Spleen (tissue), 11 donors: Measurements from ENCODE around the gene SMIM43. TPM values are rescaled to one million over a fixed set of nuclear protein-coding genes. Genes with fewer than 3 reads are reported as not detected.

Experiments
- DNase-seq: peaks from one replicate; pipeline ENCODE4 v3.0.0-alpha.2; 2020
- H3K27ac ChIP-seq, 8 donors: fragments of 200-600 bp; sonication (generic) in 7 of 8; 1 replicate in 4 of 8; 2 replicates in 4 of 8; pipeline versions ENCODE4 v1.5.0 to v1.8.0; 2016 to 2021; ENCODE audit warnings: inconsistent platforms in 4 of 8, mild to moderate bottlenecking in 4 of 8, moderate library complexity in 1 of 8
- H3K27me3 ChIP-seq, 7 donors: fragments of 200-600 bp; sonication (generic) in 6 of 7; replicated peaks in 1 of 7; 1 replicate in 4 of 7; 2 replicates in 3 of 7; pipeline versions ENCODE4 v1.5.0 to v1.8.0; 2016 to 2021; ENCODE audit warnings: inconsistent platforms in 3 of 7, mild to moderate bottlenecking in 1 of 7
- H3K36me3 ChIP-seq, 6 donors: fragments of 200-600 bp; sonication (generic) in 5 of 6; 1 replicate in 4 of 6; 2 replicates in 2 of 6; pipeline versions ENCODE4 v1.5.0 to v1.8.0; 2016 to 2021; ENCODE audit warnings: inconsistent platforms in 2 of 6
- H3K4me1 ChIP-seq, 6 donors: fragments of 200-600 bp; sonication (generic) in 5 of 6; 1 replicate in 3 of 6; 2 replicates in 3 of 6; pipeline versions ENCODE4 v1.5.0 to v1.8.0; 2016 to 2021; ENCODE audit warnings: inconsistent platforms in 3 of 6
- H3K4me3 ChIP-seq, 8 donors: fragments of 200-600 bp; sonication (generic) in 7 of 8; 1 replicate in 4 of 8; 2 replicates in 4 of 8; pipeline versions ENCODE4 v1.5.0 to v1.8.0; 2016 to 2021; ENCODE audit warnings: inconsistent platforms in 4 of 8, mild to moderate bottlenecking in 4 of 8, moderate library complexity in 2 of 8
- H3K9me3 ChIP-seq, 8 donors: fragments of 200-600 bp; sonication (generic) in 7 of 8; 1 replicate in 4 of 8; 2 replicates in 4 of 8; pipeline versions ENCODE4 v1.5.0 to v1.8.0; 2016 to 2021; ENCODE audit warnings: inconsistent platforms in 4 of 8
- POLR2A ChIP-seq, 3 donors: fragments of 450-650 bp; IDR thresholded peaks; one replicate each; pipeline ENCODE4 v1.5.1; 2017; ENCODE audit warnings: antibody characterized with exemption in 3 of 3, mild to moderate bottlenecking in 1 of 3
- POLR2AphosphoS5 ChIP-seq, 3 donors: sonication (generic); formaldehyde crosslinking; IDR thresholded peaks; one replicate each; pipeline ENCODE4 v1.5.1; 2017; ENCODE audit warnings: antibody characterized with exemption in 3 of 3
- WGBS, 5 donors: extraction: QIAGEN DNeasy Blood & Tissue Kit in 3 of 5; methylation state at CpG; one replicate each; pipeline versions ENCODE4 v1.1.5 to v1.1.7; 2013 to 2018; 5-methylcytosine and 5-hydroxymethylcytosine counted together
- intact Hi-C: fragments of 100-400 bp; cut with DNase I; formaldehyde crosslinking; loops from one replicate; pipeline ENCODE4 v1.15.0; 2023; ENCODE audit warnings: low total_unique reads
- polyA plus RNA-seq, 3 donors: library from polyadenylated mRNA; stranded (reverse); fragments of 200-250 nt; gene quantifications; one replicate each; pipeline ENCODE4 v1.2.1, GENCODE V29; 2013
- total RNA-seq, 7 donors: library from RNA; depleted of rRNA in 3 of 7; stranded (reverse); fragments of >200 nt in 3 of 7; fragmentation: NEBNext Ultra II Directional in 4 of 7; extraction: Animal tissue kit (Norgen Biotek cat#: 25700) in 4 of 7; gene quantifications; one replicate each; pipeline versions ENCODE4 v1.1.0 to v1.2.1, GENCODE V29; 2016 to 2021
- TF ChIP-seq, protein P1 (sequence below), 11 experiments: fragments of 200-600 bp in 7 of 11; fragments of 450-650 bp in 4 of 11; sonication (generic) in 4 of 11; IDR thresholded peaks in 8 of 11; conservative IDR thresholded peaks in 3 of 11; 1 replicate in 7 of 11; 2 replicates in 4 of 11; pipeline versions ENCODE4 v1.4.0 to v1.8.0; 2016 to 2021; ENCODE audit warnings: antibody characterized with exemption in 11 of 11, inconsistent platforms in 4 of 11, mild to moderate bottlenecking in 1 of 11
- donor health status: healthy with polysubstance abuse.
- donor health status: DM: no; HTN: no; CAD: no; lungs with moderate emphysema.
- donor health status: DM: no; HTN: no; CAD: no.
- donor health status: Bipolar disorder and iron deficiency.
- donor health status: healthy.
- donor health status: DM: no; HTN: no; CAD: no.
- donor health status: DM: yes; HTN: yes; CAD: no.

SMIM43 gene
- total and polyA plus RNA-seq, 10 donors, result 0.13 to 1.5 (median 0.34) TPM; not detected in 4

DNA sequence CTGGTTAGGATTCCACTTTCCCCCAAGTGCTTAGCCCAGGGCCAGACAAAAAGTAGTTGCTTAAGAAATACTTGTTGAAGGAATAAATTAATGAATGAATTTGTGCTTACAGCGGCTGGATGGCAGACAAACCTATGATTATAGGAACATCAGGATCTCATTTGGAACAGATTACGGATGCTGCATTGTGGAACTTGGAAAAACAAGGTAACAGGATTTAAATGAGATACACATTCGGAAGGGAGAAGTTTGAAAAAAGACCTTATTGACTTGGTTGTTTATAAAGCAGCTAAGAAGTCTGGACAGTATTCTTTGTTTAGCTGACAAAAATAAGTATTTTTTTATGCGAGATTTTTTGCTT, 36.7 kb upstream of the SMIM43 start:
- intact Hi-C loops, result no loop called here
- peak overlapping the region; percentile 77 to 95 (median 90) for H3K4me3 ChIP-seq
- peak overlapping the region in 7 of 8 donors; percentile 91 to 96 (median 94) for H3K27ac ChIP-seq
- whole genome bisulfite sequencing, 5 donors, result 19 to 22% (median 20%) methylated on average over 4 of the region's 4 CpGs
- peaks cover 3 to 44% (median 40%) of the 10 kb centered on the region in 6 donors for H3K36me3 ChIP-seq
- peaks cover 13 to 63% (median 44%) of the 10 kb centered on the region in 6 donors for H3K4me1 ChIP-seq
- H3K27me3 ChIP-seq, result no peaks in the 10 kb centered on the region
- H3K9me3 ChIP-seq, result no peaks in the 10 kb centered on the region
- TF ChIP-seq POLR2A (IDR thresholded peaks at IDR 0.05) (no peak), POLR2AphosphoS5 (IDR thresholded peaks at IDR 0.05) (no peak)
- TF ChIP-seq, protein P1, sequence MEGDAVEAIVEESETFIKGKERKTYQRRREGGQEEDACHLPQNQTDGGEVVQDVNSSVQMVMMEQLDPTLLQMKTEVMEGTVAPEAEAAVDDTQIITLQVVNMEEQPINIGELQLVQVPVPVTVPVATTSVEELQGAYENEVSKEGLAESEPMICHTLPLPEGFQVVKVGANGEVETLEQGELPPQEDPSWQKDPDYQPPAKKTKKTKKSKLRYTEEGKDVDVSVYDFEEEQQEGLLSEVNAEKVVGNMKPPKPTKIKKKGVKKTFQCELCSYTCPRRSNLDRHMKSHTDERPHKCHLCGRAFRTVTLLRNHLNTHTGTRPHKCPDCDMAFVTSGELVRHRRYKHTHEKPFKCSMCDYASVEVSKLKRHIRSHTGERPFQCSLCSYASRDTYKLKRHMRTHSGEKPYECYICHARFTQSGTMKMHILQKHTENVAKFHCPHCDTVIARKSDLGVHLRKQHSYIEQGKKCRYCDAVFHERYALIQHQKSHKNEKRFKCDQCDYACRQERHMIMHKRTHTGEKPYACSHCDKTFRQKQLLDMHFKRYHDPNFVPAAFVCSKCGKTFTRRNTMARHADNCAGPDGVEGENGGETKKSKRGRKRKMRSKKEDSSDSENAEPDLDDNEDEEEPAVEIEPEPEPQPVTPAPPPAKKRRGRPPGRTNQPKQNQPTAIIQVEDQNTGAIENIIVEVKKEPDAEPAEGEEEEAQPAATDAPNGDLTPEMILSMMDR (IDR thresholded peaks at IDR 0.05 in 8 of 11, conservative IDR thresholded peaks at IDR 0.05 in 3 of 11), result no peak
- no peak for DNase-seq

DNA sequence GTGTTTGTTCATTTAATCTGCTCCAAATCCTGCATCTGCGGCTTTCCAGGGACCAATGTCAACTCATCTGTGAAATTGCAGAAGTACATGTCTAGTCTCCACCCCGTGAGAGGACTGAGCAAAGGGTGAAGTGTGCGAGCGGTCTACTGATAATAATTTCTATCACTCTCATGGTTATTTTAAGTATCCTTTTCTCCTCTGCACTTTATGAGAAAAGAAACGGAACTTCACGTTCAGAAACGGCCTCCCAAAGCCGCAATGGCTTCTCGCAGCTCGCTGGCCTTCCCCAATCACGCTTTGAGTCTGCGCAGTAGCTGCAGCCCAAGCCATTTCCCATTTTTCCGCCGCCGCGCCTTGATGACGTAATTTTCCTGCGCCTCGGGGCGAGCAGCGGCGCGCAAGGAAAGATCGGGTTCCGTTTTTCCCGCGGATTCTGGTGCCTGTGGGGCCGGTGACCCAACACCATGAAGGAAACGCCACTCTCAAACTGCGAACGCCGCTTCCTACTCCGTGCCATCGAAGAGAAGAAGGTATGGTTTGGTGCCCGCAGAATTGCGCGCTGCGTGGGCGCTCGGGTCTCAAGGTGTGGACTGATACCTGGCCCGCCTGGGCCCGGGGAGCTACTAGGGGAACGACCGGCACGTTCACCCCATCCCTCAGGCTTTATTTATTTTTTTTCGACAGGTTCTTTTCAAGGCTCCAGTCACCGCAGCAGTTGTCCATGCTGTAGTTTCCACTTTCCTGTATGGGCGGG, 36.2 kb upstream of the SMIM43 start, which contains the start of gene EXOSC9:
EXOSC9 (plus strand) TSS at position 363 of the 754 bp plus-strand sequence; CDS start at position 465, 102 bp downstream.
- H3K36me3 ChIP-seq, result peaks cover 3 to 39% (median 34%) of the 10 kb centered on the region in 6 donors
- H3K27me3 ChIP-seq, result no peaks in the 10 kb centered on the region
- peaks cover 13 to 63% (median 44%) of the 10 kb centered on the region in 6 donors for H3K4me1 ChIP-seq
- no peaks in the 10 kb centered on the region for H3K9me3 ChIP-seq
- 0 to 1% (median 1%) methylated on average over 43 to 48 of the region's 48 CpGs for WGBS, 5 donors
- TF ChIP-seq, protein P1 (IDR thresholded peaks at IDR 0.05 in 8 of 11, conservative IDR thresholded peaks at IDR 0.05 in 3 of 11), result peak in 4 of 11 experiments; percentile 6 to 28 (median 19)
- peak; percentile 97 to 99 (median 98) for TF ChIP-seq POLR2AphosphoS5 (IDR thresholded peaks at IDR 0.05)
- TF ChIP-seq POLR2A (IDR thresholded peaks at IDR 0.05), result peak; percentile 65 to 83 (median 69)
- peak; percentile 96 for DNase-seq
- H3K4me3 ChIP-seq, result peak within 1 kb of the TSS; percentile 77 to 95 (median 90)
- intact Hi-C loops, result no loop called here
- H3K27ac ChIP-seq, result peak within 1 kb of the TSS; percentile 91 to 96 (median 94)

DNA sequence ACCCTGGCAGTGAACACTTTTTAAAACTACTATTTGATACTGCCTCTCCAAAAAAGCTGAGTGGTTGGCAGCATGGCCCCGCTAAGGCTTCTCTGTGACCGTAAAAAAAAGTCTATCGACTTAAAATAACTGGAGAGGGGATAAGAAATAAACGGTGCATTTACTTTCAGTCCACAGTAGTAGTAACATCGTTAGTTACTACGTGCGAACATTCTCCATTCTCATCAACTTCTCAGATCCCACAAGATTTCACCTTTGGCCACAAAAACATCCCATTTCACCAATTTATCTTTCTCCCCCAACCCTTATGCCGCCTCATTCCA, 35.6 kb upstream of the SMIM43 start:
- Histone ChIP-seq H3K4me1 (peaks cover 13 to 63% (median 44%) of the 10 kb centered on the region in 6 donors), H3K4me3 (peak overlapping the region; percentile 77 to 95 (median 90)), H3K9me3 (no peaks in the 10 kb centered on the region), H3K27ac (peak overlapping the region; percentile 91 to 96 (median 94)), H3K27me3 (no peaks in the 10 kb centered on the region), H3K36me3 (peaks cover 0 to 33% (median 29%) of the 10 kb centered on the region in 6 donors)
- 39 to 70% (median 41%) methylated on average over 8 of the region's 8 CpGs for WGBS, 5 donors
- intact Hi-C loops, result no loop called here
- DNase-seq, result no peak
- TF ChIP-seq POLR2AphosphoS5 (IDR thresholded peaks at IDR 0.05) (no peak), POLR2A (IDR thresholded peaks at IDR 0.05) (no peak)
- TF ChIP-seq, protein P1 (IDR thresholded peaks at IDR 0.05 in 8 of 11, conservative IDR thresholded peaks at IDR 0.05 in 3 of 11), result no peak

DNA sequence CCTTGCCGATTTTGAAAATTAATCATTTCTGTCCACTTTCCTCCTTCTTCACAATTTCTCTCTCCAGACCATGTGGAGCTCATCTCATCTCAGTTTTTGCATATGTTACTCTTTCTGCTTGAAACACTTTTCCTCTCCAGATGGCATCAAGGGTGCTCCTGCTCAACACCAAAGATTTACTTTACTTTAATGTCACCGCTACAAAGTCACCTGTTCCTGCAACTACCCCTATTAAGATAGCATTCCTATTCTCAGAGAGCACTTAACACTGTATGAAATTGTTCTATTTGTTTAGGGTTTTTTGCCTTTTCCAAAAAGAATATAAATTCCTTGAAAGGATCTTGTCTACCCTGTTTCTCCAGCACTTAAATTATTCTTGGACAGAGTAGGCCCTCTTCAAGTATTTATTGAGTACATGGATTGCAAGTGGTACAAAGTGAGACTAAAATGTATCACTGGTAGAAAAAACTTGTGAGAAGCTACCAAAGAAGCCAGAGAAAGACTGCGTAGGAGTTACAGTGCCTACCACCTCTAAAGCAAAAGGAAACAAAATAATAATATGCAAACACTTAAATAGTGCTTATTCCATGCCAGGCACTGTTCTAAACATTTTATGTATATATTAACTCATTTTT, 35.0 kb upstream of the SMIM43 start:
- no peaks in the 10 kb centered on the region for H3K9me3 ChIP-seq
- H3K36me3 ChIP-seq, result peaks cover 0 to 27% (median 24%) of the 10 kb centered on the region in 6 donors
- DNase-seq, result no peak
- peaks cover 13 to 59% (median 45%) of the 10 kb centered on the region in 6 donors for H3K4me1 ChIP-seq
- 85 to 94% (median 89%) methylated on average over 3 of the region's 3 CpGs for WGBS, 5 donors
- no peaks in the 10 kb centered on the region for H3K27me3 ChIP-seq
- H3K4me3 ChIP-seq, result peak overlapping the region in 4 of 8 donors; percentile 77 to 87 (median 82)
- peak overlapping the region in 6 of 8 donors; percentile 91 to 96 (median 94) for H3K27ac ChIP-seq
- TF ChIP-seq POLR2A (IDR thresholded peaks at IDR 0.05), result no peak
- TF ChIP-seq, protein P1 (IDR thresholded peaks at IDR 0.05 in 8 of 11, conservative IDR thresholded peaks at IDR 0.05 in 3 of 11), result no peak
- no peak for TF ChIP-seq POLR2AphosphoS5 (IDR thresholded peaks at IDR 0.05)
- intact Hi-C loops, result no loop called here
